Suprapubic skin (tissue), 4 donors: ENCODE measurements around the gene FOXN3. TPM values are rescaled to one million over a fixed set of nuclear protein-coding genes. Genes with fewer than 3 reads are reported as not detected.

Source experiments
- DNase-seq, 2 donors: peaks; one replicate each; pipeline ENCODE4 v3.0.0-alpha.2; 2019; ENCODE audit warnings: low spot score in 2 of 2
- H3K27ac ChIP-seq: fragments of 200-600 bp; sonication (generic); one replicate; pipeline ENCODE4 v1.5.1; 2019
- H3K27me3 ChIP-seq: fragments of 200-600 bp; sonication (generic); one replicate; pipeline ENCODE4 v1.5.1; 2019
- H3K36me3 ChIP-seq: fragments of 200-600 bp; sonication (generic); one replicate; pipeline ENCODE4 v1.5.1; 2019
- H3K4me1 ChIP-seq: fragments of 200-600 bp; sonication (generic); one replicate; pipeline ENCODE4 v1.5.1; 2019
- H3K4me3 ChIP-seq: fragments of 200-600 bp; sonication (generic); one replicate; pipeline ENCODE4 v1.5.1; 2019; ENCODE audit warnings: mild to moderate bottlenecking
- H3K9me3 ChIP-seq: fragments of 200-600 bp; sonication (generic); one replicate; pipeline ENCODE4 v1.5.1; 2019
- CTCF ChIP-seq, 2 donors: fragments of 200-600 bp in 1 of 2; fragments of 450-650 bp in 1 of 2; sonication (generic) in 1 of 2; IDR thresholded peaks; one replicate each; pipeline ENCODE4 v1.5.1; 2016 to 2019; ENCODE audit warnings: antibody characterized with exemption in 2 of 2, mild to moderate bottlenecking in 1 of 2, moderate library complexity in 1 of 2
- EP300 ChIP-seq: sonication (generic); formaldehyde crosslinking; IDR thresholded peaks from one replicate; pipeline ENCODE4 v1.6.1; 2017; ENCODE audit warnings: antibody characterized with exemption
- POLR2A ChIP-seq, 2 donors: fragments of 450-650 bp; IDR thresholded peaks; one replicate each; pipeline ENCODE4 v1.6.1; 2017; ENCODE audit warnings: antibody characterized with exemption in 2 of 2, mild to moderate bottlenecking in 2 of 2, moderate library complexity in 2 of 2
- POLR2AphosphoS5 ChIP-seq, 3 donors: sonication (generic); formaldehyde crosslinking; IDR thresholded peaks; one replicate each; pipeline ENCODE4 v1.6.1; 2017; ENCODE audit warnings: antibody characterized with exemption in 3 of 3
- WGBS: methylation state at CpG from one replicate; pipeline ENCODE4 v1.1.5; 2018; 5-methylcytosine and 5-hydroxymethylcytosine counted together
- total RNA-seq, 4 donors: library from RNA; depleted of rRNA; stranded (reverse); fragments of >200 nt; gene quantifications; one replicate each; pipeline ENCODE4 v1.1.0, GENCODE V29; 2016

Gene FOXN3
- total RNA-seq, 4 donors from 2014 or later, result 117 to 272 (median 172) TPM

- H3K9me3 ChIP-seq, result no peaks in the 10 kb centered on the region
- peaks cover 15% of the 10 kb centered on the region for H3K4me1 ChIP-seq
- 95% methylated on average over 13 of the region's 13 CpGs for WGBS
- no peaks in the 10 kb centered on the region for H3K27me3 ChIP-seq
- TF ChIP-seq CTCF (IDR thresholded peaks at IDR 0.05) (no peak), EP300 (no peak), POLR2A (IDR thresholded peaks at IDR 0.05) (no peak), POLR2AphosphoS5 (IDR thresholded peaks at IDR 0.05) (no peak)
- H3K4me3 ChIP-seq, result no peak overlapping the region
- H3K27ac ChIP-seq, result no peak overlapping the region
- peaks cover 15% of the 10 kb centered on the region for H3K36me3 ChIP-seq
- DNase-seq, result no peak
Measured at GRCh38 chr14:89179891-89180404, 237.1 kb downstream of the FOXN3 start.

GRCh38 chr14:89178800-89179535 is 238.1 kb downstream of the FOXN3 start:
- no peak for DNase-seq
- H3K4me3 ChIP-seq, result no peak overlapping the region
- peaks cover 15% of the 10 kb centered on the region for H3K36me3 ChIP-seq
- peaks cover 8% of the 10 kb centered on the region for H3K4me1 ChIP-seq
- no peaks in the 10 kb centered on the region for H3K9me3 ChIP-seq
- H3K27me3 ChIP-seq, result no peaks in the 10 kb centered on the region
- no peak overlapping the region for H3K27ac ChIP-seq
- 83% methylated on average over 7 of the region's 7 CpGs for WGBS
- TF ChIP-seq POLR2AphosphoS5 (IDR thresholded peaks at IDR 0.05), result no peak
- TF ChIP-seq CTCF (IDR thresholded peaks at IDR 0.05), result no peak
- no peak for TF ChIP-seq POLR2A (IDR thresholded peaks at IDR 0.05)
- no peak for TF ChIP-seq EP300

- DNase-seq, result no peak
- H3K27me3 ChIP-seq, result no peaks in the 10 kb centered on the region
- TF ChIP-seq POLR2A (IDR thresholded peaks at IDR 0.05) (no peak), POLR2AphosphoS5 (IDR thresholded peaks at IDR 0.05) (no peak), EP300 (no peak), CTCF (IDR thresholded peaks at IDR 0.05) (no peak)
- no peak overlapping the region for H3K27ac ChIP-seq
- H3K9me3 ChIP-seq, result no peaks in the 10 kb centered on the region
- H3K36me3 ChIP-seq, result peaks cover 19% of the 10 kb centered on the region
- 94% methylated on average over 2 of the region's 2 CpGs for WGBS
- H3K4me1 ChIP-seq, result peaks cover 8% of the 10 kb centered on the region
- no peak overlapping the region for H3K4me3 ChIP-seq
Measured at GRCh38 chr14:89178376-89178775, 238.7 kb downstream of the FOXN3 start.

GRCh38 chr14:89175881-89176799 is 240.9 kb downstream of the FOXN3 start:
- 72% methylated on average over 8 of the region's 8 CpGs for WGBS
- H3K9me3 ChIP-seq, result no peaks in the 10 kb centered on the region
- H3K27me3 ChIP-seq, result no peaks in the 10 kb centered on the region
- H3K27ac ChIP-seq, result no peak overlapping the region
- no peak overlapping the region for H3K4me3 ChIP-seq
- DNase-seq, result no peak
- peaks cover 23% of the 10 kb centered on the region for H3K36me3 ChIP-seq
- TF ChIP-seq EP300 (no peak), CTCF (IDR thresholded peaks at IDR 0.05) (no peak), POLR2A (IDR thresholded peaks at IDR 0.05) (no peak), POLR2AphosphoS5 (IDR thresholded peaks at IDR 0.05) (no peak)
- H3K4me1 ChIP-seq, result peaks cover 11% of the 10 kb centered on the region

- no peak for DNase-seq
- no peaks in the 10 kb centered on the region for H3K9me3 ChIP-seq
- H3K4me3 ChIP-seq, result no peak overlapping the region
- H3K4me1 ChIP-seq, result peaks cover 9% of the 10 kb centered on the region
- H3K27me3 ChIP-seq, result no peaks in the 10 kb centered on the region
- peaks cover 17% of the 10 kb centered on the region for H3K36me3 ChIP-seq
- H3K27ac ChIP-seq, result no peak overlapping the region
- TF ChIP-seq POLR2A (IDR thresholded peaks at IDR 0.05) (no peak), POLR2AphosphoS5 (IDR thresholded peaks at IDR 0.05) (no peak), CTCF (IDR thresholded peaks at IDR 0.05) (no peak), EP300 (no peak)
Measured at GRCh38 chr14:89171628-89172027, 245.4 kb downstream of the FOXN3 start.
